Progenitor cell of endocrine pancreas (in vitro differentiated cells): ENCODE data around the gene INTS3. TPM values are rescaled to one million over a fixed set of nuclear protein-coding genes. Genes with fewer than 3 reads are reported as not detected.

Source experiments
- DNase-seq: peaks from one replicate; pipeline ENCODE4 v3.0.0; 2021; ENCODE audit warnings: low spot score; ENCODE audit not compliant: unreplicated experiment
- H3K27ac Mint-ChIP-seq: 2 replicates; pipeline ENCODE4 v1.8.0; 2021; ENCODE audit warnings: mild to moderate bottlenecking, moderate library complexity, mixed read lengths
- H3K27me3 Mint-ChIP-seq: 2 replicates; pipeline ENCODE4 v1.8.0; 2021; ENCODE audit warnings: mixed read lengths
- H3K36me3 Mint-ChIP-seq: 2 replicates; pipeline ENCODE4 v1.8.0; 2022; ENCODE audit warnings: mixed read lengths; ENCODE audit not compliant: insufficient read depth
- H3K4me1 Mint-ChIP-seq: 2 replicates; pipeline ENCODE4 v1.8.0; 2021; ENCODE audit warnings: low read depth, mixed read lengths
- H3K4me3 Mint-ChIP-seq: 2 replicates; pipeline ENCODE4 v1.8.0; 2021; ENCODE audit warnings: low read depth, mild to moderate bottlenecking, moderate library complexity, mixed read lengths
- H3K9me3 Mint-ChIP-seq: 2 replicates; pipeline ENCODE4 v1.8.0; 2021; ENCODE audit warnings: low read depth, mixed read lengths
- CTCF ChIP-seq: fragments of 200-600 bp; sonication (generic); IDR thresholded peaks from one replicate; pipeline ENCODE4 v1.5.0; 2021; ENCODE audit warnings: antibody characterized with exemption, mild to moderate bottlenecking; ENCODE audit not compliant: unreplicated experiment
- long read RNA-seq: library from polyadenylated mRNA; unstranded; transcript quantifications from one replicate; pipeline ENCODE4 v2.0.0, GENCODE V29; 2020
- total RNA-seq: library from RNA; stranded (reverse); gene quantifications from 2 replicates; pipeline ENCODE4 v1.2.1, GENCODE V29; 2021

The INTS3 gene
- total RNA-seq: 145 and 152 TPM in 2 replicates
- long read RNA-seq, full-length matches to known transcripts: 4 of 51 reads
- long read RNA-seq, partial matches to known transcripts: 25 of 51 reads
- long read RNA-seq, other reads (novel, unspliced or antisense): 22 of 51 reads

- Mint-ChIP-seq H3K36me3 (peaks cover 3% of the 10 kb centered on the region), H3K4me1 (peaks cover 35% of the 10 kb centered on the region), H3K27me3 (no peaks in the 10 kb centered on the region), H3K4me3 (peak within 1 kb of the TSS; percentile 95), H3K27ac (peak within 1 kb of the TSS; percentile 99), H3K9me3 (no peaks in the 10 kb centered on the region)
- peak; percentile 98 for DNase-seq
- TF ChIP-seq CTCF: peak; percentile 32
Measured at GRCh38 chr1:153727463-153728304, at the start of gene INTS3. Gene INTS3 (plus strand): TSS chr1:153728050. CDS start chr1:153728635, 585 bp downstream.

GRCh38 chr1:153678519-153679336 lies 49.1 kb upstream of the INTS3 start, which contains the start of gene NPR1:
Gene NPR1 (plus strand): TSS chr1:153678688. CDS start chr1:153679109, 421 bp downstream.
- Mint-ChIP-seq H3K27ac (peak within 1 kb of the TSS; percentile 34), H3K27me3 (peaks cover 55% of the 10 kb centered on the region), H3K4me1 (peaks cover 11% of the 10 kb centered on the region), H3K36me3 (no peaks in the 10 kb centered on the region), H3K4me3 (peak within 1 kb of the TSS; percentile 61), H3K9me3 (no peaks in the 10 kb centered on the region)
- no peak for TF ChIP-seq CTCF
- no peak for DNase-seq

GRCh38 chr1:153679337-153680119 lies 48.3 kb upstream of the INTS3 start:
- Mint-ChIP-seq H3K36me3 (no peaks in the 10 kb centered on the region), H3K27ac (no peak overlapping the region), H3K4me1 (peaks cover 11% of the 10 kb centered on the region), H3K4me3 (peak overlapping the region; percentile 61), H3K27me3 (peaks cover 58% of the 10 kb centered on the region), H3K9me3 (no peaks in the 10 kb centered on the region)
- DNase-seq: peak; percentile 46
- peak; percentile 39 for TF ChIP-seq CTCF

GRCh38 chr1:153680120-153680403 lies 47.8 kb upstream of the INTS3 start:
- H3K4me1 Mint-ChIP-seq: peaks cover 11% of the 10 kb centered on the region
- H3K4me3 Mint-ChIP-seq: peak overlapping the region; percentile 40
- no peaks in the 10 kb centered on the region for H3K36me3 Mint-ChIP-seq
- H3K9me3 Mint-ChIP-seq: no peaks in the 10 kb centered on the region
- TF ChIP-seq CTCF: no peak
- no peak for DNase-seq
- peaks cover 60% of the 10 kb centered on the region for H3K27me3 Mint-ChIP-seq
- H3K27ac Mint-ChIP-seq: no peak overlapping the region
